H54 (cell line): ENCODE data around the gene DPYD.

ENCODE experiments used
- DNase-seq: peaks from one replicate; pipeline ENCODE4 v3.0.0; 2011; ENCODE audit warnings: low spot score, mixed read lengths; ENCODE audit not compliant: insufficient read length
- FAIRE-seq: peaks from 3 replicates; lab custom pipeline; 2011; peaks lifted over from hg19 to GRCh38; lab: Jason Lieb, UNC
- POLR2A ChIP-seq: IDR thresholded peaks from 2 replicates; pipeline ENCODE4 v1.6.1; 2011; ENCODE audit warnings: low read depth, mild to moderate bottlenecking, low read length

The DPYD gene

GRCh38 chr1:97212671-97213070 lies 708.2 kb downstream of the DPYD start:
- no peak for FAIRE-seq
- TF ChIP-seq POLR2A = no peak
- DNase-seq = no peak

- FAIRE-seq (no peak), DNase-seq (no peak)
- no peak for TF ChIP-seq POLR2A
These were observed 710.5 kb downstream of the DPYD start for GRCh38 chr1:97210307-97210706.

GRCh38 chr1:97209381-97209957 lies 711.4 kb downstream of the DPYD start:
- DNase-seq (no peak), FAIRE-seq (peak; percentile 6)
- no peak for TF ChIP-seq POLR2A

GRCh38 chr1:97207868-97208267 lies 713.0 kb downstream of the DPYD start:
- TF ChIP-seq POLR2A = no peak
- no peak for FAIRE-seq
- DNase-seq = no peak

- DNase-seq (no peak), FAIRE-seq (no peak)
- no peak for TF ChIP-seq POLR2A
These were observed 716.4 kb downstream of the DPYD start for GRCh38 chr1:97204468-97204867.

- no peak for TF ChIP-seq POLR2A
- no peak for FAIRE-seq
- no peak for DNase-seq
These were observed 718.1 kb downstream of the DPYD start for GRCh38 chr1:97202481-97203380.

GRCh38 chr1:97201641-97202040 lies 719.2 kb downstream of the DPYD start:
- no peak for DNase-seq
- peak; percentile 41 for FAIRE-seq
- no peak for TF ChIP-seq POLR2A

GRCh38 chr1:97200595-97200994 lies 720.2 kb downstream of the DPYD start:
- no peak for FAIRE-seq

GRCh38 chr1:97196825-97197516 lies 723.9 kb downstream of the DPYD start:
- no peak for FAIRE-seq
- DNase-seq = no peak
- TF ChIP-seq POLR2A = no peak

More at GRCh38 chr1:97200595-97200994, 720.2 kb downstream of the DPYD start:
- no peak for TF ChIP-seq POLR2A
- DNase-seq = no peak

GRCh38 chr1:97192872-97193572 lies 727.8 kb downstream of the DPYD start:
- no peak for TF ChIP-seq POLR2A
- DNase-seq (peak; percentile 31), FAIRE-seq (peak; percentile 100)

- DNase-seq (no peak), FAIRE-seq (peak; percentile 95)
- no peak for TF ChIP-seq POLR2A
These were observed 730.5 kb downstream of the DPYD start for GRCh38 chr1:97190326-97190725.

- FAIRE-seq (no peak), DNase-seq (no peak)
- TF ChIP-seq POLR2A = no peak
These were observed 734.5 kb downstream of the DPYD start for GRCh38 chr1:97186381-97186780.

- peak; percentile 80 for FAIRE-seq
- no peak for TF ChIP-seq POLR2A
- no peak for DNase-seq
These were observed 746.7 kb downstream of the DPYD start for GRCh38 chr1:97174039-97174704.
